ENCODE measurements around the gene STAT3.
"Not testable (repeated sequence)": the region's sequence is repeated elsewhere in the genome, so short reads cannot be mapped to it uniquely, and the experiment has no call there.

Gene STAT3

GRCh38 chr17:42274253-42274542, 114.0 kb downstream of the STAT3 start:
- DNase-seq, result no peak

GRCh38 chr17:42273474-42274252, 114.6 kb downstream of the STAT3 start:
- no peak for DNase-seq

- DNase-seq, result no peak
Measured at GRCh38 chr17:42272162-42272907, 115.9 kb downstream of the STAT3 start.

- DNase-seq, result no peak
Measured at GRCh38 chr17:42271779-42272035, 116.5 kb downstream of the STAT3 start.

GRCh38 chr17:42271006-42271778, 117.0 kb downstream of the STAT3 start:
- DNase-seq, result no peak

- no peak for DNase-seq
Measured at GRCh38 chr17:42270596-42270995, 117.6 kb downstream of the STAT3 start.

- DNase-seq, result no peak
Measured at GRCh38 chr17:42270170-42270535, 118.1 kb downstream of the STAT3 start.

- no peak for DNase-seq
Measured at GRCh38 chr17:42268236-42268635, 120.0 kb downstream of the STAT3 start.

GRCh38 chr17:42266918-42267766, 121.1 kb downstream of the STAT3 start:
- DNase-seq, result no peak

GRCh38 chr17:42266462-42266861, 121.8 kb downstream of the STAT3 start:
- no peak for DNase-seq

- not testable (repeated sequence) for DNase-seq
Measured at GRCh38 chr17:42264366-42264765, 123.9 kb downstream of the STAT3 start.
